RWPE2 (cell line): ENCODE data around the gene ITSN1.

Experiments used
- ATAC-seq: fragments of 200-7000 bp; cut with Tn5 transposase; 3 replicates; pipeline ENCODE4 v1.9.1; 2021; ENCODE audit warnings: low read depth
- DNase-seq: peaks from one replicate; pipeline ENCODE4 v3.0.0-alpha.2; 2020; ENCODE audit warnings: low spot score
- H3K27ac ChIP-seq: fragments of 450-650 bp; 2 replicates; pipeline ENCODE4 v1.5.1; 2017; ENCODE audit warnings: mild to moderate bottlenecking; ENCODE audit not compliant: poor library complexity, severe bottlenecking
- H3K27me3 ChIP-seq: fragments of 250-450 bp; sonication (Bioruptor Pico); 2 replicates; pipeline ENCODE4 v1.5.1; 2021; ENCODE audit warnings: mild to moderate bottlenecking, moderate library complexity; ENCODE audit not compliant: insufficient read depth, poor library complexity, severe bottlenecking
- H3K36me3 ChIP-seq: fragments of 250-450 bp; sonication (Bioruptor Pico); 2 replicates; pipeline ENCODE4 v1.5.1; 2020; ENCODE audit warnings: low read depth, mild to moderate bottlenecking, moderate library complexity
- H3K4me1 ChIP-seq: fragments of 250-450 bp; sonication (Bioruptor Pico); 2 replicates; pipeline ENCODE4 v1.5.1; 2021; ENCODE audit warnings: mild to moderate bottlenecking, moderate library complexity; ENCODE audit not compliant: insufficient read depth, poor library complexity, severe bottlenecking
- H3K4me3 ChIP-seq: fragments of 250-450 bp; sonication (Bioruptor Pico); 2 replicates; pipeline ENCODE4 v1.5.1; 2021; ENCODE audit warnings: mild to moderate bottlenecking, moderate library complexity; ENCODE audit not compliant: severe bottlenecking
- H3K9me3 ChIP-seq: fragments of 250-450 bp; sonication (Bioruptor Pico); 2 replicates; pipeline ENCODE4 v1.5.1; 2021; ENCODE audit warnings: mild to moderate bottlenecking, moderate library complexity; ENCODE audit not compliant: severe bottlenecking
- TF ChIP-seq, protein P1 (sequence below): fragments of 450-650 bp; IDR thresholded peaks from one replicate; pipeline ENCODE4 v1.5.1; 2017; ENCODE audit warnings: mild to moderate bottlenecking, moderate library complexity; ENCODE audit not compliant: poor library complexity, severe bottlenecking

The ITSN1 gene

DNA sequence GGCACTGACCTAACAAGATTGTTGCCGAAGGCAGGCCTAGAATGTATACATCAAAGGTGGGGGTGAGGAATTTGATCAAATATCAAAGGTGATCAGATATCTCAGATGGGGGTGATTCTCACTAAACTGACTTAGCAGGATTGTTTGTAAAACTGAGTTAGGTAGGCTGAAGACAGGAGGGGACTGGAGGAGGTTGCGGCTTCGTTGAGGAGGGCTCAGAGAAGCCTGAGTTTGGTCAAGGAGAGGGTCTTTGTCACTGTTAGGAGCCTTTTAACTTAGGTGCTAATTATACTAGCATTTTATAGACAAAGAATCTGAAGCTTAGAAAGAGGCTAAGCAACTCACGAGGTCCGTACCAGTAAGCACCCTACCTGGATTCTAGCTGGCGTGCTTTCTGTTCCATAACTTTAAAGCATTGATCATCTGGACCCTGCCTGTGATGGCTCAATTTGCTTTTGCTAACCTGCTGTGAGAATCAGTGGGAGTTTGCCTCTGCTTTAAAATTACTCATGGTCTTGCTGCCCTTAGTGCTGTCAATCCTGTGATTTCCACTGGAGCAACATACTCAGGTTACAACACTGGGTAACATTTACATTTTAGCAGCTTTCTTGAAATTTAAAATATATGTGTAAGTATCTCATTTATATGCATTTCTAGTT is 49.8 kb downstream of the ITSN1 start:
- no peaks in the 10 kb centered on the region for H3K9me3 ChIP-seq
- no peaks in the 10 kb centered on the region for H3K27me3 ChIP-seq
- no peaks in the 10 kb centered on the region for H3K36me3 ChIP-seq
- peak; percentile 23; the same call in 1 of the 3 replicates for ATAC-seq
- H3K4me1 ChIP-seq: no peaks in the 10 kb centered on the region
- H3K4me3 ChIP-seq: no peak overlapping the region
- no peak overlapping the region for H3K27ac ChIP-seq
- TF ChIP-seq, protein P1, sequence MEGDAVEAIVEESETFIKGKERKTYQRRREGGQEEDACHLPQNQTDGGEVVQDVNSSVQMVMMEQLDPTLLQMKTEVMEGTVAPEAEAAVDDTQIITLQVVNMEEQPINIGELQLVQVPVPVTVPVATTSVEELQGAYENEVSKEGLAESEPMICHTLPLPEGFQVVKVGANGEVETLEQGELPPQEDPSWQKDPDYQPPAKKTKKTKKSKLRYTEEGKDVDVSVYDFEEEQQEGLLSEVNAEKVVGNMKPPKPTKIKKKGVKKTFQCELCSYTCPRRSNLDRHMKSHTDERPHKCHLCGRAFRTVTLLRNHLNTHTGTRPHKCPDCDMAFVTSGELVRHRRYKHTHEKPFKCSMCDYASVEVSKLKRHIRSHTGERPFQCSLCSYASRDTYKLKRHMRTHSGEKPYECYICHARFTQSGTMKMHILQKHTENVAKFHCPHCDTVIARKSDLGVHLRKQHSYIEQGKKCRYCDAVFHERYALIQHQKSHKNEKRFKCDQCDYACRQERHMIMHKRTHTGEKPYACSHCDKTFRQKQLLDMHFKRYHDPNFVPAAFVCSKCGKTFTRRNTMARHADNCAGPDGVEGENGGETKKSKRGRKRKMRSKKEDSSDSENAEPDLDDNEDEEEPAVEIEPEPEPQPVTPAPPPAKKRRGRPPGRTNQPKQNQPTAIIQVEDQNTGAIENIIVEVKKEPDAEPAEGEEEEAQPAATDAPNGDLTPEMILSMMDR: no peak
- DNase-seq: no peak

DNA sequence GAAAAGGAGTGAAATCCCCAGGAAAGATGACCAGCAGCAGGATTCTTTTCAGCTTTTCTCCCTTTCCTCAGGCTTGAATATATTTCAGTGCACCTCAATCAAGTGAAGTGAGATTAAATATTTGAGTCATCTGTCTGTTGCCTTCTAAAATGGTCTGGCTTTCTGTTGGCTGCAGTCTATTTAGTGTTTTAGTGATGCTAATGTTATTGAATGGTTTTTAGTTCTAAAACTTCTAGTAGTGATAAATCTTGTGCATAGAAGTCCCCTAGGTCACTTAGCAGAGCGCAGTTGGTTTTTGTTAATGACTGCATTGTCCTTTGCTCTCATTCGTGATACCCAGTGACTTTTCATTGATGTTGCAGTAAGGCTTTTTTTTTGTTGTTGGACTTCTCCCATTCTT is 53.5 kb downstream of the ITSN1 start:
- ATAC-seq (no peak), DNase-seq (no peak)
- Histone ChIP-seq H3K4me1 (no peaks in the 10 kb centered on the region), H3K4me3 (no peak overlapping the region), H3K27ac (no peak overlapping the region), H3K27me3 (no peaks in the 10 kb centered on the region), H3K9me3 (no peaks in the 10 kb centered on the region), H3K36me3 (peaks cover 4% of the 10 kb centered on the region; the same call in 1 of the 2 replicates)
- TF ChIP-seq, protein P1: no peak

DNA sequence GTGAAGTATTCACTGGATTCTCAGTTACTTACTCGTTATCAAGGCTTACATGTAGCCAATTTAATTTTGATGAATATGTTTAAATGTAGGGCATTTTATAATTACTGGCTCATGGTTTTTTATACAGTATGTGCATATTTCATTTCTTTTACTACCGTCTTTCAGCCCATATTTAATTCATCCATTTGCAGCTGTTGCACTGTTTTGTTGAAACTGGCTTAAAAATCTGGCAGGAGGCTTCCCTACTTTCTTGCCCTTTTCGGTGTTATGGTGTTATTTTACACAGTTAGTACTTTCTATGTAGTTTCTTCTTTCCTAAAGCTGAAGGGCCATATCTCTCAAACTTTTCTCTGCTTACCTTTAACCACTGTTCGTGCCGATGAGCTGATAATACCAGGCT is 54.2 kb downstream of the ITSN1 start:
- no peak for ATAC-seq
- TF ChIP-seq, protein P1: no peak

DNA sequence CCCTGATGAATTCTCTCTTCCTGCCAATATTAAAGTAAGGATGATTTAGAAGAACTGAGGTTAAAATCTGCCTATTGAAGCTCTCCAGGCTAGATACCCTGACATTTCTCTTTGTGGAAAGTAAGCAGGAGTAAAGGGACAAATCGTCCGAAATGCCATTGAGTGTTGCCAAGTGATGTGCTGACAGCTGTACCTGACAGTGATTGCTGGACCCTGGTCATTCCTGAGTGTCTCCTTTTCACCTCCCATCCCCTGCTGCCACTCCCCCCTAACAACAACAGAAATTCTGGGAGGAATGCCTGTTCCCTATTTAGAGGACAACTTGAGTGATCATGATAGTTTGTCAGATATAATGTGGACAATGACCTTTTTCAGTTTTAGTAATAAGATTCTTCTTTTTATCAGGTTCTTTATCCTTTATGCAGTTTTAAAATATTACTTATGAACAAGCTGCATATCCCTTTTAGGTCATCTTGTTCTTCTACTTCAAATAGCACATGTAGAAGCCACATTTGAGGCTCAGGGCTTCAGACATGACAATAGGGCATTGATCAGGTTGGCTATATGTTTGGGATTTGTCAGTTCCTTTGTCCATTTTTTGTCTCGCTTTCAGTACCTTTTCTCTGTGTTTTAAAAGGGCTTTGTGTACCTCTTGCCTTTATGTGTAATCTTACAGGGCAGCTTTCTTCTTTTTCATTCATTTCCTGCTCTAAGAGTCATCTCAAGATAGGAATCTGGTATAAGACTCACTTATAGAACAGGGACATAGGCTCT is 56.0 kb downstream of the ITSN1 start:
- H3K27me3 ChIP-seq: no peaks in the 10 kb centered on the region
- no peak overlapping the region for H3K27ac ChIP-seq
- H3K4me1 ChIP-seq: no peaks in the 10 kb centered on the region
- no peaks in the 10 kb centered on the region for H3K9me3 ChIP-seq
- peaks cover 4% of the 10 kb centered on the region; the same call in 1 of the 2 replicates for H3K36me3 ChIP-seq
- no peak for DNase-seq
- no peak overlapping the region for H3K4me3 ChIP-seq
- no peak for ATAC-seq
- TF ChIP-seq, protein P1: no peak

More for the DNA sequence above, 54.2 kb downstream of the ITSN1 start:
- H3K4me1 ChIP-seq: no peaks in the 10 kb centered on the region
- H3K36me3 ChIP-seq: peaks cover 4% of the 10 kb centered on the region; the same call in 1 of the 2 replicates
- H3K27me3 ChIP-seq: no peaks in the 10 kb centered on the region
- no peak overlapping the region for H3K27ac ChIP-seq
- H3K9me3 ChIP-seq: no peaks in the 10 kb centered on the region
- H3K4me3 ChIP-seq: no peak overlapping the region
- no peak for DNase-seq
